Effector CD4-positive, alpha-beta T cell (primary cell): Measurements from ENCODE around the gene USF2.

ENCODE experiments used
- DNase-seq: peaks from one replicate; pipeline ENCODE4 v3.0.0-alpha.2; 2020

Gene USF2

DNA sequence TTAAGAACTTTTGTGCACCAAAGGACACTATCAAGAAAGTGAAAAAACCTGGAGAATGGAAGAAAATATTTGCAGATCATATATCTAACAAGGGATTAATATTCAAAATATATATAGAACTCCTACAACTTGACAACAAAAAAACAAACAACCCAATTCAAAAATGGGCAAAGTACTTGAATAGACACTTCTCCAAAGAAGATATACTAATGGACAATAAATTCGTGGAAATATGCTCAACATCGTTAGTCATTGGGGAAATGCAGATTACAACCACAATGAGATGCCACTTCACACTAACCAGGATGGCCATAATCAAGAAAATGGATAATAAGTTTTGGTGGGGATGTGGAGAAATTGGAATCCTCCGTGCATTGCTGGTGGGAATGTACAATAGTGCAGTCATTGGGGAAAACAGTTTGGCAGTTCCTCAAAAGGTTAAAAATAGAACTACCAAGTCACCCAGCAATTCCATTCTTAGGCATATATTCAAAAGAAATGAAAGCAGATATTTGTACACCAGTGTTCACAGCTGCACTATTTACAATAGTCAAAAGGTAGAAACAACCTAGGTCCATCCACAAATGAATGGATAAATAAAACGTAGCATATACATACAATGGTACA, 22.2 kb upstream of the USF2 start:
- no peak for DNase-seq

DNA sequence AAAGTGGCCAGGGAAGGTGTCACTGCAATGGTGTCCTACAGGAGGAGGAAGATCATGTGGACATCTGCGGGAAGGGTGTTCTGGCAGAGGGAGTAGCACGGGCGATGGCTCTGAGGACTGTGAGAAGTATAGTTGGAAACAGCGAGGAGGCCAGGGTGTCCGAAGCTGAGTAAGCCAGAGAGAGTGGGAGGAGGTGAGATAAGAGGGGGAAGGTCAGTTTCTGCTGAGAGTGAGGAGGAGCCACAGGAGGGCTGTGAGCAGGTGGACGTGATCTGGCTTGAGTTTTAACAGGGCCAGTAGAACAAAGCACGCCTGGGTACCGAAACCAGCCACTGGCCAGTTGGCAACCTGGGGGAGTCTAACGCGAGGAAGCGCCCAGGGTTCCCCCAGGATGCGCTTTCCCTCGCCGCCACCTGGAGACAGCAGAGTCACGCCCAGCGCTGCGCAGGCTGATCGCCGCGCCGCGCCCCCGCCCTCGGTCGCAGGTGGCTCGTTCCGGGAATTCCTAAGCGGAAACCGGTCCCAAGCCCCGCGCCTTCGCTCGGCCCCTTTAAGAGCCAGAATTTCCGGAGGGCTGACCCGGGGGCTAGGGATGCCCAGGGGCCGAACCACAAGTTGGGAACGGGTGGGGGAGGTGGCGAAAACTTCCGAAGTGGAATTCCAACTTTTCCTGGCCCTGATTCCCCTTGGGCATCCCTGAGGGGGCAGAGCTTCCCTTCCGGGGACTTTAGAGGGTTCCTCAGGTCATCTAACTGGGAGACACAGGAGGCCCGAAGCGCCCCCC, 21.0 kb upstream of the USF2 start:
- peak; percentile 44 for DNase-seq

DNA sequence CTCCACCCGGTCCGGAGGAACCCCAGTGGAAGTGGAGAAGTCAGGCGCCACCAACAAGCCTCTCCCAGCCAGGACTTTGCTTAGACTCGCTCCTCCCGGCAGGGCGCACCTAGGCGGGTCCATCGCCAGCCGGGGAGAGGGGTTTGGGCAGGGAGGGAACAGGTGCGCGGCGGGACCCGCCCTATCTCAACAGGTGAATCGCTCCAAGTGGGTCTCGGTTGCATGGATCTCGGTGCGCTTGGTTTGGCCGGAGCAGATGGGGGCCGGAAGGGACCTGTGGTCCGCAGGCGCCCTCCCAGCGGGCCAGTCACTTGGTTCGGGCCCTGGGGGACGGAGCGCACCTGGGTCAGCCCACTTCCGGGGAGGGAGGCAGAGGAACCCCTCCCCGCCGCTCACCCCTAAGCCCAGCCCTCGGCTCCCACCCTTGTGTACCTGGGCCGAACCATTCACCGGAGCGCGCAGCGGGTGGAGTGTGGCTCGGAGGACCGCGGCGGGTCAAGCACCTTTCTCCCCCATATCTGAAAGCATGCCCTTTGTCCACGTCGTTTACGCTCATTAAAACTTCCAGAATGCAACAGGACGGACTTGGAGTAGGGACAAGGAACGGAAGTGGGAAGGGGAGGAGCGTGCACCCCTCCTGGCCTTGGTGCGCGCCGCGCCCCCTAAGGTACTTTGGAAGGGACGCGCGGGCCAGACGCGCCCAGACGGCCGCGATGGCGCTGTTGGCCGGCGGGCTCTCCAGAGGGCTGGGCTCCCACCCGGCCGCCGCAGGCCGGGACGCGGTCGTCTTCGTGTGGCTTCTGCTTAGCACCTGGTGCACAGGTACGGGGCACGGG, 20.2 kb upstream of the USF2 start, which contains the start of gene LSR:
LSR (plus strand) TSS at position 693 of the 836 bp plus-strand sequence; CDS start at position 714, 21 bp downstream.
- DNase-seq: peak; percentile 51

DNA sequence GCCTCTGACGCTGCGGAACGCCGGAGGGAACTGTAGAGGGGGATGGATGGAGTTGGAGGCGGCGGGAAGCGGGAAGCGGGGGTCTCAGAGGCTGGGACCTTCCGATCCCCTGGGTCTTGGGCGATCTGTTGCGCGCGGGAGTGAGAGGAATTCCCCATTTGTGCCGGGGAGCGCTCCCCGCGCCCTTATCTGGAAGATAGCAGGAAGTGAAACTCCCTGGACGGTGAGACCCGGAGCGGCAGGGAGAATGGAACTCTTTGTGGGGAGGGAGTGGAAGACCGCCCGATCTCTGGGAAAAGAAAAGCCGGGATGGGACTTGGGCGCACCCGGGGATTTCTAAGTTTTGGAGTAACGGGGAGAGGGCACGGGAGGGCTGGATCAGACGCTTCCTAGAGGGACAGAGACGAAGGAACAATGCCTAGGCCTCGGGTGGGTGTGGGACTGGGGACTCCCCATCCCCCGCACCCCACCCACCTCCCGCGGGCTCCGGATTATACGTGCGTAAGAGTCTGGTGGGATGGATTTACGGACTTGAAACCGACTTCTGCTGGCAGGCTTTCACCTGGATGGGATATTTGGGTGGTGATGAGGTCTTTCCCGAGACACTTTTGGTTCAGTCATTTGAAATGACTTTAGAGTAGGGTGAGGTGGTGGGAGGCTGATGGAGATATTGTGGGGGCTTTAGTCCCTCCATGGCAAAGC, 19.5 kb upstream of the USF2 start:
- no peak for DNase-seq

DNA sequence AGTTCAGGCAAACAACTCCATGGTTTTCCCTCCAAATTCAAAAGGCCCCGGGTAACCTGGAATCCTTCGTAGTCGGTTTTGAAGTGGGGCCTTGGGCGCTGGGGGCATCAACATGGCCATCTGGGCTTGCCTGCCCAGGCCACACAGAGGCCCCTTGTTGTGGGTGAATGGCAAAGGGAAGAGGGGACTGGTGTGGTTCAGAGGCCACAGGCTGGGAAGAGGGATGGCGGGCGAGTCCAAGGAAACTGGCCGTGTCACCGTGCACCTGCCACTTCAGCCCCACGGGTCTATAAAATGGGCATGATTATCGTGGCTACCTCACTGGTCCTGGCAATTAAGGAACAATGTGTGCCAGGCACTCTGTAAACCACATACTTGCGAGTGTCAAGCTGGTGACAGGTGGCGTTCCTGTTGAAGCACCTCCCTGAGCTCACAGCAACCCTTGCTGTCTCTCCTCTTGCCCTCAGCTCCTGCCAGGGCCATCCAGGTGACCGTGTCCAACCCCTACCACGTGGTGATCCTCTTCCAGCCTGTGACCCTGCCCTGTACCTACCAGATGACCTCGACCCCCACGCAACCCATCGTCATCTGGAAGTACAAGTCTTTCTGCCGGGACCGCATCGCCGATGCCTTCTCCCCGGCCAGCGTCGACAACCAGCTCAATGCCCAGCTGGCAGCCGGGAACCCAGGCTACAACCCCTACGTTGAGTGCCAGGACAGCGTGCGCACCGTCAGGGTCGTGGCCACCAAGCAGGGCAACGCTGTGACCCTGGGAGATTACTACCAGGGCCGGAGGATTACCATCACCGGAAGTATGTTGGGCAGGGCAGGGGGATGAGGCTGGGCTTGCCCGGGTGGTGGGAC, 18.7 kb upstream of the USF2 start:
- no peak for DNase-seq

DNA sequence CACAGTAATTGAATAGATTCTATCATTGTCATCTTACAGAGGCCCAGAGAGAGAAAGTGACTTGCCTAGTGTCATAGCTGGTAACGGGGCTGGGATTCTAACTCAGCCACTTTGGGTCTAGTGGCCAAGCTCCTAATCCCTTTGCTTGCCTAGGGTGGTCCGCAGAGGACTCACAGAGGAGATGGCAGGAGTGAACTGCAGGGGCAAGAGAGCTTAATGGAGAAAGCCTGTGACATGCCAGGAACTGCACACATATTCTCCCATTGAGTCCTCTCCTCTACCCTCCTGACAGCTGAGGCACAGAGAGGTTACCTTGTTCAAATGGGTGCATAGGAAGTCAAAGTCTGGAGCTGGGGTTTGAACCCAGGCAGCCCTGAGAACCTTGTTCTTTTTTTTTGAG, 17.3 kb upstream of the USF2 start:
- DNase-seq: no peak

DNA sequence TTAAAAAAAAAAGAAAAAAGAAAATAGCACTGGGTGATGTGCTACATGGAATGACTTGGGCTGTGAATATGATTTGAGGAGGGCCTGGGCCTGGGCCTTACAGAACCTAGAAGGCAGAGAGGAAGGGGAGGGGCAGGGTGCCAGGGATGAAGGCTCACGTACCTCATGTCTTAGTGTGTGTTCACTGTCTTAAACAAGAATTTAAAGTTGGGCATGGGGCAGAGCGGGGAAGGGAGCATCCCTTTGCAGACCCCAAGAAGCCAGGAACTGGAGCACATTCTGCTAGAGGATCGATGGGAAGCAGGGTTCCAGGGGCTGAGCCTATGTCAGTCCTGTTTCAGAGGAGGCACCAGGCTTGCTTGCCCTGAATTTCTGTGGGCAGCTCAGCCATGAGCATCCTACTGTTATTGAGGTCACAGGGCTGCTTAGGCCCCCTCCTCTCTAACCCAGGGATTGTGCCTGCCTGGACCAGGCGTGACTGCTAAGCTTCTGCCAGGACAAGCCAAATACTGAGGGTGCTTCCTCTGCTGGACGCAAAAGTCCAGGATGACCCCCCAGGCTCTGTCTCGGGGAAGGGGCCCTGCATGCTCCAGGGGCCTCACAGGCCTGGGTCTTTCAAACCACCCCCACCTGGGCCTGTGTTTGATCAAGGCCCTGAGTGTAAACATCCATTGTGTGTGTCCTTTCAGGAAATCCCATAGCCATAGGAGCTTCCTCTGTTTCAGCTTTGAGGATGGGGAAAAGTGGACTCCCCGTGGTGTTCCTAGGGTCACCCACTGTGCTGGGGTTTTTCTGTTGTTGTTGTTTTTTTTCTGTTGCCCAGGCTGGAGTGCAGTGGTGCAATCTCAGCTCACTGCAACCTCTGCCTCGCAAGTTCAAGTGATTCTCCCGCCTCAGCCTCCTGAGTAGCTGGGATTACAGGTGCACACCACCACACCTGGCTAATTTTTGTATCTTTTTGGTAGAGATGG, 15.2 kb upstream of the USF2 start:
- no peak for DNase-seq

DNA sequence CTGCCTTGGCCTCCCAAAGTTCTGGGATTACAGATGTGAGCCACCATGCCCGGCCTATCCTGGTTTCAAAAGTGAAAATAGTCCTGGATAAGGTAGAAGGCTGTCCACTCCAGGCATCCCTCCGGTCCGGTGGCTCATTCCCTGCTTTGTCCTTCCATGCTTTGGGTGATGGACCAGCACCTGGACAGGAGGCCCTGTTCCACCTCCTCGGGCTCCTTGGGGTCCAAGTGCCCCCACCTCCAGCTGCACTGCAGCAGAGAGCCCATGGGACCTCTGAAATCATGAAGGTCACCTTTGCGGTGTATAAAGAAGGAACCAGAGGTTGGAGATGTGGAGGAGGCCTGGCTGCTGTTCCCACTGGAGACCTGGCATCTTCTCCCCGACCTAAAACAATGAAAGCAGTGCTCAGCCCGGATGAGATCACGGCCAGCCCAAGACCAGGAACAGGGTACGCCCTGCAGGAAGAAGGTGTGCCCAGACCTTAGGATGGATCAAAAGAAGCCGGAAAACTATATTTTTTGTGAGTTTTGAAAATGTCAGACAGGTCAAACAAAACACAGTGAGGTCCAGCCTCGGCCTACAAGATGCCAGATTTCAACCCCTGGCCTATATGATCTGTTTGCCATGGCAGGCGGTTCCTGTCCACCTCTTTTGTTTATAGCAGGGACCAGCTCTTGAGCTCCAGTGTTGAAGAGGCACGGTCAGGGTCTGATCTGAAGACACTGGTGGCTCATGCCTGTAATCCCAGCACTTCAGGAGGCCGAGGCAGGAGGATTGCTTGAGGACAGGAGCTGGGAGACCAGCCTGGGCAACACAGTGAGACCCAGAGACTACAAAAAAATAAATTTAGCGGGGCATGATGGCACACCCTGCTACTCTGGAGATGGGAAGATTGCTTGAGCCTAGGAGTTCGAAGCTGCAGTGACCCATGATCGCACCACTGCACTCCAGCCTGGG, 14.1 kb upstream of the USF2 start:
- DNase-seq: no peak

DNA sequence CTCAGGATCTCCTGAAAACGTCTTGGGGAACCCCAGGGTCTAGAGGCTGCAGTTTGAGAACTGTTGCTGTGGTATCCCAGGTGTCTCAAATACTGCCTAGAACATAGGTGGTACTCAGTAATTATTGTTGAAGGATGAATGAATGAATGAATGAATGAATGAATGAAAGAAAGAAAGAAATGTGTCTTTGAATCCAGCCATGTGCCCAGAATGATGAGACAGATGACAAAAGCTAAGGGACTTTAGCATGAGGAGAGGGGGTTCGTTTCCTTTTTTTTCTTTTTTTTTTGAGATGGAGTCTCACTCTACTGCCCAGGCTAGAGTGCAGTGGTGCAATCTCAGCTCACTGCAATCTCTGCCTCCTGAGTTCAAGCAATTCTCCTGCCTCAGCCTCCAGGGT, 12.2 kb upstream of the USF2 start:
- DNase-seq: no peak

DNA sequence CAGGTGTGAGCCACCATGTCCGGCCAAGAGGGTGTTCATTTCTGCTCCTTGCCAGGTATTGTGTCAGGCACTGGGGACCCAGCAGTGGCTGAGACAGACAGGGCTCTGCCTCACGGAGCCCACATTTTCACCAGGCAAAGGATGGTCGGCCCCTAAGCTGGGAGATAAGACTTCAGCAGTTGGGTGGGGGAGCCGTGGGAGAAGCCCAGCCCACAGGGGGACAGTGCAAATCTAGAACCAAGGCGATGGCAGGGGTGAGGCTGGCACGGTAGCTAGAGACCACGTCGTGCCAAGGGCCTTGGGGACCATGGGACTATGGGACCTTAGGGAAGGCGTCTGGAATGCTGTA, 11.7 kb upstream of the USF2 start:
- DNase-seq: no peak

DNA sequence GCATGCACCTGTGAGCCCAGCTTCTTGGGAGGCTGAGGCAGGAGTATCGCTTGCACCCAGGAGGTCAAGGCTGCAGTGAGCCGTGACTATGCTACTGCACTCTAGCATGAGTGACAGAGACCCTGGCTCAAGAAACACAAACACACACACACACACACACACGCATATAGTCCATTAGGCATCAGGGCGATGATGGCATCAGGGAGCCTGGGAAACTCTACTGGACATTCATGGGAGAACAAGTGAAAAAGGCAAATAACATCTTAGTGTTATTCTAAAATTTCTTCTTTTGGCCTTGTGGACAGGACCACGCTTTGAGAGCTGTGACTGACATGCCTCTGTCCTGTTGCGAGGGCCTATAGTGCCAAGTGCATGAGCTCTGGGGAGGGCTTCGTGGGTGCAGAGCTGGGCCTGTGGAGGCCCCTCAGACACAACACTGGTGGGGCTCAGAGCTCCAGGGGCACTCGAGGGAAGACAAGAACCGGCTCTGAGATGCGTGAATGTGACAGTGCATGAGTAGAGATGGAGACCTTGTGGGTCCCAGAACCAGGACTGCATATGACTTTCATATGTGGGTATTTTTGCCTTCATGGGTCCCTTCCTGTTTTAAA, 8.0 kb upstream of the USF2 start:
- no peak for DNase-seq

DNA sequence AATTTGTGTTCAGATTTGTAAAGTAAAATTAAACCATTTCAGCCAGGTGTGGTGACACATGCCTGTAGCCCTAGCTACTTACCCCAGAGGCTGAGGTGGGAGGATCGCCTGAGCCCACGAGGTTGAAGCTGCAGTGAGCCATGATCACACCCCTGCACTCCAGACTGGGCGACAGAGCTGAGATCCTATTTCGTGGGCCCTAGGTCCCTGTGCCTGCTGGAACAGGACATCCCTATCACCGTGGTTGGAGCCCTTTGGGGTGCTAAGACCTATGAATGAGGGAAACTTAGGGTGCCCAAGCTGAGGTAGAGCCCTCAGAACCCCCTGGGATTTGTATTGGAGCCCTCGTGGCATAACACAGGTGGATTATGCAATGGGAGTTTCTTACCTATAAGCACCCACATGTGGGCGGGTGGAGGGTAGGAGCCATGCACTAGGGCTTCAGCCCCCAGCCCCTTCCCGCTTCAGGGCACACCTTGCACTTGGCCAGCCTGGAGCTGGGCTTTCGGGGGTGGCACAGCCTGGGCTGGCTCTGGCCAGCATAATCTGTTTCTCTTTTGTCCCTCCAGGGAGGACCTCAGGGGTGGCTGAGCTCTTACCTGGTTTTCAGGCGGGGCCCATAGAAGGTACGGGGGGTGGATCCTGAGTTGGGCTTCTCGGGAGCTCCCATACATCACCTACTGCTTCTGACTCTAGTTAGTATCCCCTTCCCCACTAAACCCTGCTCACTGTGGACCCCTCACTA, 7.2 kb upstream of the USF2 start:
- no peak for DNase-seq

DNA sequence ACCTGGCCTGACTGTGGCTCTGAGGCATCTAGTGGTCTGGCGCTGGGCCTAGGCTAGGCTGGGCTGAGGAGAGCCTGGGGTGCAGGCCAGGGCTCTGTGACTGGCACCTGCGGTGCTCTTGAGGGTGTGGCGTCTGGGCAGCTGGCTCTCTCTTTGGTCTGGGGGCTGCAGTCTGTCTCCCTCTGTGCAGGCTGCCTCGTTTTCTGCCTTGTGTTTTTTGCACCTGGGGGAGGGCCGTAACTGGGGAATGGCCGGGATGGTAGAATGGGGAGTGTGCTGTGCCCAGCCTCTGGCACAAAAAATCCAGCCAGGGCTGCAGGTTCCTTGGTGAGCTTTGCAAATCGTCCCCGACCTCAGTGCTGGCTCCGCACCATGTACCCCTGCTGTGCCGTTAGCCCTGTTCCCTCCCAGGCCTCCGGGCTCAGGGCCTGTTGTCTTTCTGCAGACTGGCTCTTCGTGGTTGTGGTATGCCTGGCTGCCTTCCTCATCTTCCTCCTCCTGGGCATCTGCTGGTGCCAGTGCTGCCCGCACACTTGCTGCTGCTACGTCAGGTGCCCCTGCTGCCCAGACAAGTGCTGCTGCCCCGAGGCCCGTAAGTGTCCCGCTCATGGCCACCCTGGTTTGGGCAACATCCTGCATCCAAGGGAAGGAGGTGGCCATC, 6.5 kb upstream of the USF2 start:
- no peak for DNase-seq

DNA sequence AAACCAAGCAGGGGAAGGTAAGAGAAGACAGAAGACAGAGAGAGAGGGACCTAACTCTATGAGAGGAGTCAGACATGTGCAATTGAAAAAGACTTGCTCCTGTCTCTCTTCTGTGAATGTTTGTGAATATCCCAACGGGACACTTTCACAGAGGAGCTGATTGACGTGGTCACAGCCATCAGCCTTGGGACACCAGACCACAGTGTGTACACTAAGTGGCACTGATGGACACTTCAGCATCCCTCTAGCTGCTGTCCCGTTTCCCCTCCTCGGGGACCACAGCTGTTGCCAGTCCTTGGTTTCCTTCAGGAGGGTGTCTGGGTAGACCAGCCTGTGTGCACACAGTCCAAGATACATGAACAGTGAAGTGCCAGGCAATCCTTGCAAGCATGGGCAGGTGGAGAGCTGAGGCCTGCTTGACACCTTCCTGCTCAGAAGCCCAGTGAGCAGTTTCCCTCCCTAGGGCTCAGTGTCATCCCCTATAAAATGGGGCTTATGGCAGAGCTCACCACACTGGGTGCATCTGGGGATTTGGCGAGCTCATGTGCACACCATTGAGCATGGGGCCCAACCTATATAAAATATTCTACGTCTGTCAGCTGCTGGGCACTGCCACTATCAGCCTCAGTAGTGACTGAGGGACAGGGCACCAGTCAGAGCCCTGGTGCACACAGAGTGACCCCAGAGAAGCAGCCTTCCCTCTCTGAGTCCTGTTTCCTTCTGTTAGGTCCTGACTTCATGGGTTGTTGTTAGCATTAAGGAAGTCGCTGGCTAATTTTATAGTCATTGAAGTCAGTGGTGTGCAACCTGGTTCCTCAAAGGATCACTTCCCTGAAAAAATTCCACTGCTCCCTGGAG, 4.3 kb upstream of the USF2 start:
- no peak for DNase-seq

DNA sequence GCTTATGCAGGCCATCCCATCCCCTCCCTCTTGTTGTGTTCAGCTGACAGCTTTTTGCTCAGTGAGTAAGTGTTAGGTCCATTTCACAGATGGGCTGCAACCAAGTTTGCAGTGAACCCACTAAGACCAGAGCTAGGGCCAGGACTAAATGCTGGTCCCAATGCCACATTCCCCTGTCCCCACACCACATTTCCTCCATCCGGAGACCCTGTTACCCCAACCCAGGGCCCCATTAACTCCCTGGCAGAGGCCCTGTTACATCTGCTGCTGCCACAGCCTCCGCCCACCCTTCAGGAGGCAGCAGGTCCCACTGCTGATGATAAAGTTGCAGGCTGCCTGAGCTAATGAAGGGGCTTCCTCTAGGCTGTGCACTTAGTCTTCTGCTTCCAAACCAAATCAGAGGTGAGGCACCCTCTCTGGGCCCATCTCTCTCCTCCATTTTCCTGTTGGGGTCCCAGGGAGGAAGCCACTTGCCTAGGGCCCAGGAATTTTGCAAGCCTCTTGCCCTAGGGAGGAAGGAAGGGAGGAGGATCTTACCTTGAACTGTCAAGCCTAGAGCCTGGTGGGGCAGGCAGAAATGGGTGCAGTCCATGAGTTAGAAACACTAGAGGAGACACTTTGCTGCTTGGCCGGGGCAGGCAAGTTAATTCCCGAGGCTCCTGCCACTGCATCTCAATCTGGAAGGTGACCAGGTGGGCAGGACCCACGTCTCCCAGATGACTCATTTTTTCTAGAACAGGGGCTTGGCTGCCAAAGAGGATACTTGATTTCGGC, 3.4 kb upstream of the USF2 start:
- no peak for DNase-seq

DNA sequence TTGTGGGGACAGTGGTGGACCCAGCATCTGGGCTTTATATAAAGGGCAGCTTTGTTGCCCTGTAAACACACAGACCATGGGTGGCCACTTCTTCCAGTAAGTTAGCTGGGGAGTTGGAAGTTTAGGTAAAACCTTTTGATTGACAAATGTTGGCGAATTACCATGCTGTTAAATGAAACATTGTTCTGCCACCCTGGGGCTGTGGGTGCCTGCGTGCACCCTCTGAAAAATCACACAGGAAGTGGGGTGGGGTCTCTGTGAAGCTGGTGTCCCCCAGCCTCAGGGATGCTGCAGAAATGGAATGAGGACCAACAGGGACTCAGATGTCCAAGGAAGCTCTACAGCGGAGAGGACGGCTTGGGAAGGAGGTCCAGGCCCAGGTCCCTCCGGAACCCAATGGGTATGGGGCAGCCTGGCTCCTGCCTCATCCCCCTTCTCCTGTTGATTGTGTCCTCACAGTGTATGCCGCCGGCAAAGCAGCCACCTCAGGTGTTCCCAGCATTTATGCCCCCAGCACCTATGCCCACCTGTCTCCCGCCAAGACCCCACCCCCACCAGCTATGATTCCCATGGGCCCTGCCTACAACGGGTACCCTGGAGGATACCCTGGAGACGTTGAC, 2.8 kb upstream of the USF2 start:
- DNase-seq: no peak
